ENCODE data around the gene RTEL1.

RTEL1 gene

DNA sequence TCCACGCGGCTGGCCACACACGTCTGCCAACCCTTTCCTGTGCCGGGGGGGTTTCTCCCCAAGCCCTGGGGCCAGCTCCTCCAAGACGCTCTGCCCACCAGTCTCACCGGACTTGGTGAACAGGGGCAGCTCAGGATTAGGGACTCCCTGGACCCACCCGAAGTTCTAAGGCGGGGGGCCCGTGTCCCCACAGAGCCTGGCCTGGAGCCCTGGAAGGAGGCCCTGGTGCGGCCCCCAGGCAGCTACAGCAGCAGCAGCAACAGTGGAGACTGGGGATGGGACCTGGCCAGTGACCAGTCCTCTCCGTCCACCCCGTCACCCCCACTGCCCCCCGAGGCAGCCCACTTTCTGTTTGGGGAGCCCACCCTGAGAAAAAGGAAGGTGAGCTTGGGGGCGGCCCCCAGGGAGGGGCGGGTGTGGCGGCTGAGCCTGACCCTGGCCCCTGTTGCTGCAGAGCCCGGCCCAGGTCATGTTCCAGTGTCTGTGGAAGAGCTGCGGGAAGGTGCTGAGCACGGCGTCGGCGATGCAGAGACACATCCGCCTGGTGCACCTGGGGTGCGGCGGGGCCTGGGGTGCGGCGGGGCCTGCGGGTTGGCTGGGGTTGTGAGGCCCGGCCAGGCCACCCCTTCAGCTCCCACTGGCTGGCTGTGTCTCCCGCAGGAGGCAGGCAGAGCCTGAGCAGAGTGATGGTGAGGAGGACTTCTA lies 83.7 kb downstream of the RTEL1 start:
- DNase-seq: no peak

DNA sequence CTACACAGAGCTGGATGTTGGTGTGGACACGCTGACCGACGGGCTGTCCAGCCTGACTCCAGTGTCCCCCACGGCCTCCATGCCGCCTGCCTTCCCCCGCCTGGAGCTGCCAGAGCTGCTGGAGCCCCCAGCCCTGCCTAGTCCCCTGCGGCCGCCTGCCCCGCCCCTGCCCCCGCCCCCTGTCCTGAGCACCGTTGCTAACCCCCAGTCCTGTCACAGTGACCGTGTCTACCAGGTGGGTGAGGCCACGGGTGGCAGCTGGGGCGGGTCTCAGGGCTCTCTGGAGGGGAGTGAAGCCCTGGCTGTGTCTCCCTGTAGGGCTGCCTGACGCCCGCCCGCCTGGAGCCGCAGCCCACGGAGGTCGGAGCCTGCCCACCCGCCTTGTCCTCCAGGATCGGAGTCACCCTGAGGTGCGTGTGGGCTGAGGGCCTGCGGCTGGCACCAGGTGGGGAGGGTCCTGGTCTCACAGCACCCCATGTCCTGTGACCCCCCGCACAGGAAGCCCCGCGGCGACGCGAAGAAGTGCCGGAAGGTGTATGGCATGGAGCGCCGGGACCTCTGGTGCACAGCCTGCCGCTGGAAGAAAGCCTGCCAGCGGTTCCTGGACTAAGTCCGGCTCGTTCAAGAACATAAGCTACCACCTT lies 84.4 kb downstream of the RTEL1 start:
- DNase-seq: no peak

DNA sequence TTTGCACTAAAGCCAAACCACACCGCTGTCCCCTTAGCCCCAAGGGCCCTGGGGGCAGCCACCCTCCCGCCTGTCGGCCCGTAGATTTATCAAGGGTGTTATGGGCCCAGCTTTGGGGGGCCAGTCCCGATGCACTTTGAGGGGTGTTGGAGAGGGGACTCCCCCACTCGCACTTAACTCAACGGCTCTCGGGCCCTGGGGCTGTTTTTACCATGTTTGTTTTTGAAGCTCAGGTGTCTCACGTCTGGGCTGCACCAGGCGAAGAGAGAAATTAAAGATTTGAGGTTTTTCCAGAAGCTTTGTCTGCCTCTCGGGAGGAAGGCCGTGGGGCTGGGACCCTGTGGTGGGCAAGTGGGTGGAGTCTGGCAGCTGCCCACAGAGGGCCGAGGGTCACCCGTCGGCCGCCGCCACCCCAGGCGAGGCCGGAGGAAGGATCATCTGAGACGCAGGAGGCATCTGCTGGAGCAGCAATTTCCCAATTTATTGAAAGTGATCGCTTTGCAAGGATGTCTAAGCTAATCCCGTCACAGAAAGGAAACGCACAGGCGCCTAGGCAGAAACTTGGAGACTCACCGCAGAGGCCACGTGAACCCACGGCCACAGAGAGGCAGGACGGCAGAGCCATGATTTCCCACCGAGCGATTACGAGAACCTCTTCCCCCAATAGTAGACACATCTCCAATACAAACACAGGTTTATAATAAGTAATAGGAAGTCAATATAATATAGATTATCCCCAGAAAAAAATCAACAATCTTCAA lies 85.3 kb downstream of the RTEL1 start:
- no peak for DNase-seq

DNA sequence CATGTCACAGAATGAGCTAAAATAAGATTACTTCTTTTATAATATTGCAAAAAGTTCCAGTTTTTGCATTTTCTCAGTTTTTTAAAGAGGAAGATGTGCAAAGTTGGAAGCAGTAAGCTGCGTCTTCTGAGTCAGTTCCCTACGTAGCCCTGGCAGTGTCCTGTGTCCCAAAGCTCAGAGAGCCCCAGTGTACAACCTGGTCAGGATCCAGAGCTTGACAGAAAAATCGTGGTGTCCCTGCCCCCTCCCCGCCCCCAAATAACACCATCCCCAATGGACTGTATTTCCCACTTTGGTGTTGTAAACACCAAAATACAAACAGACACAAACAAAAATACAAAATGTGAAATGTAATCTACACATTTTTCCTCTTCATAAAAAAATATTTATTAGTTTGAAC lies 86.0 kb downstream of the RTEL1 start:
- no peak for DNase-seq

DNA sequence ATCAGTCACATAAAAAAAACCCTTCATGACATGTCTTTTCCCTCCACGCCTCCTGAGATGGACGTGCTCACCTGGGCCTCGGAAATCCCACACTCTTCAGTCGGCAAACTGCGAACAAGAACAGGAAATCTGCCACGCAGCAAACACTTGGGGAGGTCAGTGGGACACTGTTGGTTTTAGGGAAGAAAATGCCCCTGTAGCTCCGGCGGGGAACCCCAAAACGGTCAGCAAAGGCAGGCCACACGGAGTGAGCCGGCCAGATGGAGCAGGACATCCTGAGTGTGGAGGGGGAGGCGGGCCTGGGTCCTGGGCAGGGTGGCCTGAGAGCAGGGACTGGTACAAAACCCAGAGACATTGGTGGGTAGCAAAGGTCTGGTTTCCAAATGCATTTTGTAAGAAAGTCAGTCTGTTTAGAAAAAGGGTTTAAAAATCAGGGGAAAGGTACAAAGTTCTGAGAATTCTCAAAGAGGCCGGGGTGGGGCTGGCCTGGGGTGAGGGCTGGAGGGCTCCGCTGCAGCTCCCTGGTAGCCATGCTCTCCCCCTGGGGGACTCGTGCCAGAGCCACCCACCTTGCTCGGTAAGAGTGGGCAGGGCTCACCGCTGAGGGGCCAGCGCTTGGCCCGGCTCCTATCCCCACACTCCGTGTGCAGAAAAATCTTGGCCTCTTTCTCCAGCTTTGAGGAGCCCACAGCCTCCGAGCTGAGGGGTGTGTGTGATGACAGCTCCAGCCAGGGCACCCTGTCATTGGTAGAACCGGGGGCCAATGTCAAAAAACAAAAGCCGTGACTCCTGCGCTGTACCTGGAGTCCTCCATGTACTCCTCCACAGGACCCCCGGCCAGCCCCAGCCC lies 86.7 kb downstream of the RTEL1 start:
- DNase-seq: no peak

DNA sequence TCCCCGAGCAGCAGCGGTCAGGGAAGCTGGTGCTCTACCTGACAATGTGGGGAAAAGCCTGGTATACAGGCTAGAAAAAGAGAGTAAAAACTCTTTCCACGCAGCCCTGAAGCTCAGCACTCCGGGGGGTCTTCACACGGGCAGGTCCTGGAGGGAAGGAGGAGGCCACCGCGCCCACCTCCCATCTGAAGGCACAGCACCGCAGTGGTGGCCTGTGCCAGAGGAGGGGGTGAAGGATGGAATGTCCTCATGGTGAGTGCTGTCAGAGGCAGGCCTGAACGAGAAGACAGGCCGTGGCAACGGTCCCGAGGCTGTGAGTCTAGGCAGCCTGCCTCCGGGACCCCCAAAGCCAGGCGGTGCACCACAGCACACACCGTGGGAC lies 87.3 kb downstream of the RTEL1 start:
- no peak for DNase-seq

Measured in NCI-H526 (cell line).